ENCODE results near the gene DCAF15. TPM values are rescaled to one million over a fixed set of nuclear protein-coding genes. Genes with fewer than 3 reads are reported as not detected.

The DCAF15 gene
- total and polyA plus RNA-seq, 2 experiments from 2014 or later = 39.5 to 81.3 TPM

GRCh38 chr19:13980340-13980739 lies 28.0 kb downstream of the DCAF15 start (continued):
- TF ChIP-seq, protein P1, sequence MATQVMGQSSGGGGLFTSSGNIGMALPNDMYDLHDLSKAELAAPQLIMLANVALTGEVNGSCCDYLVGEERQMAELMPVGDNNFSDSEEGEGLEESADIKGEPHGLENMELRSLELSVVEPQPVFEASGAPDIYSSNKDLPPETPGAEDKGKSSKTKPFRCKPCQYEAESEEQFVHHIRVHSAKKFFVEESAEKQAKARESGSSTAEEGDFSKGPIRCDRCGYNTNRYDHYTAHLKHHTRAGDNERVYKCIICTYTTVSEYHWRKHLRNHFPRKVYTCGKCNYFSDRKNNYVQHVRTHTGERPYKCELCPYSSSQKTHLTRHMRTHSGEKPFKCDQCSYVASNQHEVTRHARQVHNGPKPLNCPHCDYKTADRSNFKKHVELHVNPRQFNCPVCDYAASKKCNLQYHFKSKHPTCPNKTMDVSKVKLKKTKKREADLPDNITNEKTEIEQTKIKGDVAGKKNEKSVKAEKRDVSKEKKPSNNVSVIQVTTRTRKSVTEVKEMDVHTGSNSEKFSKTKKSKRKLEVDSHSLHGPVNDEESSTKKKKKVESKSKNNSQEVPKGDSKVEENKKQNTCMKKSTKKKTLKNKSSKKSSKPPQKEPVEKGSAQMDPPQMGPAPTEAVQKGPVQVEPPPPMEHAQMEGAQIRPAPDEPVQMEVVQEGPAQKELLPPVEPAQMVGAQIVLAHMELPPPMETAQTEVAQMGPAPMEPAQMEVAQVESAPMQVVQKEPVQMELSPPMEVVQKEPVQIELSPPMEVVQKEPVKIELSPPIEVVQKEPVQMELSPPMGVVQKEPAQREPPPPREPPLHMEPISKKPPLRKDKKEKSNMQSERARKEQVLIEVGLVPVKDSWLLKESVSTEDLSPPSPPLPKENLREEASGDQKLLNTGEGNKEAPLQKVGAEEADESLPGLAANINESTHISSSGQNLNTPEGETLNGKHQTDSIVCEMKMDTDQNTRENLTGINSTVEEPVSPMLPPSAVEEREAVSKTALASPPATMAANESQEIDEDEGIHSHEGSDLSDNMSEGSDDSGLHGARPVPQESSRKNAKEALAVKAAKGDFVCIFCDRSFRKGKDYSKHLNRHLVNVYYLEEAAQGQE (IDR thresholded peaks at IDR 0.05; ENCODE audit: unreplicated experiment) = no peak
- no peak for TF ChIP-seq CREB1 (CRISPR knock-in tag; IDR thresholded peaks at IDR 0.05; ENCODE audit: low read depth)

DNA sequence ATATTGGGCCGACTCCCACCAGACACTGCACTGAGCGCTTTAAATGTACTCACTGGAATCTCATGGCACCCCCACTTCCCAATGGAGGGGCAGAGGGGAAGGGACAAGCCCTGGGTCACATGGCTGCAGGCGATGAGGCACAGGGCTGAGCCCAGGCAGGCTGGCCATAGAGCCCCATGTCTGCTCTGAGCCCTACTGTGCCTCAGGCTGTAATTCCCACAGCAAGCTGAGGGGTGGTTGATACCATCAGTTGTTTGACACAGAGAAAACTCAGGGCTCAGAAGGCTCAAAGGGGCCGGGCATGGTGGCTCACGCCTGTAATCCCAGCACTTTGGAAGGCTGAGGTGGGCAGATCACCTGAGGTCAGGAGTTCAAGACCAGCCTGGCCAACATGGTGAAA lies 28.7 kb downstream of the DCAF15 start:
- no peak overlapping the region for H3K4me3 Mint-ChIP-seq
- H3K27me3 Mint-ChIP-seq (ENCODE audit: insufficient read depth, low read depth, poor library complexity) = peaks cover 18% of the 10 kb centered on the region
- H3K36me3 Mint-ChIP-seq (ENCODE audit: low read depth) = no peaks in the 10 kb centered on the region
- DNase-seq (ENCODE audit: low spot score) (no peak), ATAC-seq (no peak)
- peaks cover 27% of the 10 kb centered on the region for H3K4me1 Mint-ChIP-seq
- Histone ChIP-seq H4K20me1 (replicated peaks; ENCODE audit: insufficient read depth) (no peaks in the 10 kb centered on the region), H3K27ac (ENCODE audit: low read depth) (no peak overlapping the region), H3K36me3 (ENCODE audit: insufficient read depth) (no peaks in the 10 kb centered on the region), H3K4me1 (ENCODE audit: insufficient read depth) (peaks cover 33% of the 10 kb centered on the region), H3K79me2 (replicated peaks; ENCODE audit: insufficient read depth) (no peaks in the 10 kb centered on the region), H2AFZ (no peak overlapping the region), H3F3A (replicated peaks; ENCODE audit: low read depth) (peaks cover 7% of the 10 kb centered on the region; the same call in 1 of the 2 replicates), H3K27me3 (ENCODE audit: insufficient read depth) (no peaks in the 10 kb centered on the region), H3K4me2 (no peak overlapping the region), H3K4me3 (no peak overlapping the region), H3K9me2 (ENCODE audit: insufficient read depth) (no peaks in the 10 kb centered on the region)
- no peak overlapping the region for H3K27ac Mint-ChIP-seq
- H3K9me3 Mint-ChIP-seq = no peaks in the 10 kb centered on the region
- no peak for TF ChIP-seq NANOG (IDR thresholded peaks at IDR 0.05; ENCODE audit: borderline replicate concordance)
- TF ChIP-seq, protein P1 (IDR thresholded peaks at IDR 0.05; ENCODE audit: unreplicated experiment) = no peak
- no peak; the same call in 1 of the 2 replicates for TF ChIP-seq ZNF331 (CRISPR knock-in tag; IDR thresholded peaks at IDR 0.05; ENCODE audit: low read depth)
- TF ChIP-seq ZNF114 (CRISPR knock-in tag; IDR thresholded peaks at IDR 0.05) = no peak
- TF ChIP-seq EZH2phosphoT487 (IDR thresholded peaks at IDR 0.05; ENCODE audit: unreplicated experiment) = no peak
- TF ChIP-seq ETS1 (IDR thresholded peaks at IDR 0.05) = no peak
- TF ChIP-seq POLR2AphosphoS5 (IDR thresholded peaks at IDR 0.05; ENCODE audit: low read depth) = no peak
- no peak for TF ChIP-seq STAT1 (IDR thresholded peaks at IDR 0.05; ENCODE audit: unreplicated experiment)
- no peak for TF ChIP-seq EZH2 (IDR thresholded peaks at IDR 0.05; ENCODE audit: low read depth, unreplicated experiment)
- no peak for TF ChIP-seq CREB1 (CRISPR knock-in tag; IDR thresholded peaks at IDR 0.05; ENCODE audit: low read depth)
- TF ChIP-seq JUNB (IDR thresholded peaks at IDR 0.05; ENCODE audit: unreplicated experiment) = no peak

All from GM23338 (cell line).